Mucosa of descending colon (tissue), 3 donors: ENCODE measurements around the gene POU4F3. TPM values are rescaled to one million over a fixed set of nuclear protein-coding genes. Genes with fewer than 3 reads are reported as not detected.

Experiments used
- ATAC-seq: fragments of 200-7000 bp; cut with Tn5 transposase; one replicate; pipeline ENCODE4 v1.9.1; 2020; ENCODE audit warnings: mild to moderate bottlenecking, moderate library complexity
- DNase-seq, 3 donors: peaks; one replicate each; pipeline ENCODE4 v3.0.0-alpha.2; 2020
- H3K36me3 ChIP-seq: fragments of 200-600 bp; one replicate; pipeline ENCODE4 v1.8.0; 2021; ENCODE audit warnings: low read depth, mild to moderate bottlenecking
- H3K4me1 ChIP-seq: fragments of 200-600 bp; one replicate; pipeline ENCODE4 v1.8.0; 2021; ENCODE audit warnings: low read depth, mild to moderate bottlenecking
- H3K4me3 ChIP-seq: fragments of 200-600 bp; one replicate; pipeline ENCODE4 v1.8.0; 2021; ENCODE audit warnings: mild to moderate bottlenecking
- H3K9me3 ChIP-seq: fragments of 200-600 bp; one replicate; pipeline ENCODE4 v1.8.0; 2021; ENCODE audit warnings: mild to moderate bottlenecking
- intact Hi-C, 2 donors: fragments of 100-400 bp; cut with DNase I in 1 of 2; cut with micrococcal nuclease in 1 of 2; formaldehyde crosslinking; loops; one replicate each; pipeline versions ENCODE4 v1.11.0 to v1.11.1; 2022; cut with DNase I, micrococcal nuclease
- total RNA-seq, 3 donors: library from RNA; stranded (reverse); fragmentation: NEBNext Ultra II Directional in 2 of 3; extraction: Animal tissue kit (Norgen Biotek cat#: 25700) in 2 of 3; gene quantifications; one replicate each; pipeline versions ENCODE4 v1.2.1 to v1.2.4, GENCODE V29; 2021 to 2023
- TF ChIP-seq, protein P1 (sequence below): fragments of 200-600 bp; IDR thresholded peaks from one replicate; pipeline ENCODE4 v1.8.0; 2022; ENCODE audit warnings: antibody characterized with exemption, mild to moderate bottlenecking
- donor health status: DM: no; HTN: no; CAD: no; lungs with moderate emphysema.
- donor health status: DM: no; HTN: no; CAD: no.
- donor health status: DM: no; HTN: yes; CAD: no.

Gene POU4F3
- total RNA-seq, 3 donors from 2014 or later, result not detected

DNA sequence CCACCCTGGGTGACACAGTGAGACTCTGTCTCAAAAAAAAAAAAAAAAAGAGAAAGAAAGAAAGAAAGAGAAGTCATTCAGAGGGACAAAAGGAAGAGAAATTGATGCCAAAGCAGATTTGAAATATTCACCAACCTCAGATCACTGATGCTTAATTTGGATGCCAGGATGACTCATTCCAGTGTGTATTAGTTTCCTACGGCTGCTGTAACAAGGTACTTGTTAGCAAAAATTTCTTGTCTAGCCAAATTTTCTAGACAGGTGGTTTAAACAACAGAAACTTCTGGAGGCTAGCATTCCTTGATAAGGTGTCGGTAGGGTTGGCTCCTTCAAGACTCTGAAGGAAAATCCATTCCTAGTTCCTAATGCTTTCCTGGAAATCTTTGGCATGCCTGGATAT lies 42.1 kb downstream of the POU4F3 start:
- DNase-seq (no peak), ATAC-seq (no peak)
- intact Hi-C loops, result no loop called here
- Histone ChIP-seq H3K9me3 (no peaks in the 10 kb centered on the region), H3K36me3 (no peaks in the 10 kb centered on the region), H3K4me3 (no peak overlapping the region), H3K4me1 (no peaks in the 10 kb centered on the region)
- TF ChIP-seq, protein P1, sequence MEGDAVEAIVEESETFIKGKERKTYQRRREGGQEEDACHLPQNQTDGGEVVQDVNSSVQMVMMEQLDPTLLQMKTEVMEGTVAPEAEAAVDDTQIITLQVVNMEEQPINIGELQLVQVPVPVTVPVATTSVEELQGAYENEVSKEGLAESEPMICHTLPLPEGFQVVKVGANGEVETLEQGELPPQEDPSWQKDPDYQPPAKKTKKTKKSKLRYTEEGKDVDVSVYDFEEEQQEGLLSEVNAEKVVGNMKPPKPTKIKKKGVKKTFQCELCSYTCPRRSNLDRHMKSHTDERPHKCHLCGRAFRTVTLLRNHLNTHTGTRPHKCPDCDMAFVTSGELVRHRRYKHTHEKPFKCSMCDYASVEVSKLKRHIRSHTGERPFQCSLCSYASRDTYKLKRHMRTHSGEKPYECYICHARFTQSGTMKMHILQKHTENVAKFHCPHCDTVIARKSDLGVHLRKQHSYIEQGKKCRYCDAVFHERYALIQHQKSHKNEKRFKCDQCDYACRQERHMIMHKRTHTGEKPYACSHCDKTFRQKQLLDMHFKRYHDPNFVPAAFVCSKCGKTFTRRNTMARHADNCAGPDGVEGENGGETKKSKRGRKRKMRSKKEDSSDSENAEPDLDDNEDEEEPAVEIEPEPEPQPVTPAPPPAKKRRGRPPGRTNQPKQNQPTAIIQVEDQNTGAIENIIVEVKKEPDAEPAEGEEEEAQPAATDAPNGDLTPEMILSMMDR, result no peak

DNA sequence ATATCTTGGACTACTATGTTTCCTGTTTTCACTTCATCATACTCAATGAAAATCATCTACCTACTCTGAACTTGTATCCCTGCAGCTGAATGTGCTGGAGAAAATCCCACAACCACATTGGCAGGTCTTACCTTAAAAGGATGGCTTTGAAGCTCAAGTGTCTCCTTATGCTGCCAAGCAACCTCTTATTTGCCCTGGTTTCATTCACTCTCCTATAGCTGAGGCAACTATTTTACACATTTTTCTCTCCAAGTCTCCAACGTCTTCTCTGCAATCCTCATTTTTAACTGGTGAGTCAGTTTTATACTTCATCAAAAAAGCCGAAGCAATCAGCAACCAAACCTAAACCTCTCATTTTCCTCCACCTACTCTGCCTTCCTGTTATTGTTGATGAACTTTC lies 49.7 kb downstream of the POU4F3 start:
- Histone ChIP-seq H3K4me3 (no peak overlapping the region), H3K9me3 (no peaks in the 10 kb centered on the region), H3K36me3 (no peaks in the 10 kb centered on the region), H3K4me1 (no peaks in the 10 kb centered on the region)
- ATAC-seq (no peak), DNase-seq (no peak)
- intact Hi-C loops, result no loop called here
- TF ChIP-seq, protein P1, result no peak

DNA sequence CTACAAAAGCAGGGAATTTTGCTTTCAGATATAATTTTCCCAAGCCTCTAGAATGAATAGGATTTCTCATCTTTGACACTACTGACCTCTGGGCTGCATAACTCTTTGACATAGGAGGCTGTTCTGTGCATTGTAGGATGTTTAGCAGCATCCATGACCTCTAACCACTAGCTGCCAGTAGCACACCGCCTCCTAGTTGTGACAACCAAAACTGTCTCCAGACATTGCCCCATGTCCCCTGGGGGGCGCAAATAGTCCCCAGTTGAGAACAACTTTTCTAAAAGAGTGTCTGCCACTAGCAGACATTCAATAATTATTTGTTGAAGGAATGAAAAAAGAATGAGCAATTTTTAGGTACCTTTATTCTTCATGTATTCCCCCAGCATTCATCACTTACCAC lies 51.8 kb downstream of the POU4F3 start:
- H3K9me3 ChIP-seq, result no peaks in the 10 kb centered on the region
- no peak overlapping the region for H3K4me3 ChIP-seq
- intact Hi-C loops, result no loop called here
- H3K36me3 ChIP-seq, result no peaks in the 10 kb centered on the region
- DNase-seq (no peak), ATAC-seq (no peak)
- TF ChIP-seq, protein P1, result no peak
- H3K4me1 ChIP-seq, result no peaks in the 10 kb centered on the region

Other genes with a start within 250 kb of the POU4F3 start
- gene PLAC8L1, start 233.3 kb upstream of the POU4F3 start, total RNA-seq, result under 1 TPM in 1 of 3 donors, not detected in 2; 0.70 TPM
- gene LARS1, start 156.2 kb upstream of the POU4F3 start, total RNA-seq, result 100 to 1,000 TPM in 1 of 3 donors, 10 to 100 TPM in 2; 73.4 to 105 (median 74.3) TPM
- gene RBM27, start 135.2 kb upstream of the POU4F3 start, total RNA-seq, result 10 to 100 TPM; 14.2 to 18.9 (median 16.1) TPM
- 10 to 100 TPM; 44.3 to 63.8 (median 55.4) TPM for gene TCERG1, start 108.5 kb downstream of the POU4F3 start, total RNA-seq
- not detected for gene GPR151, start 177.4 kb downstream of the POU4F3 start, total RNA-seq